Testis (tissue), 3 donors: ENCODE data around the gene B3GALT6. TPM values are rescaled to one million over a fixed set of nuclear protein-coding genes. Genes with fewer than 3 reads are reported as not detected.

ENCODE experiments used
- DNase-seq: peaks from one replicate; pipeline ENCODE4 v3.0.0-alpha.2; 2019
- H3K27ac ChIP-seq, 2 donors: fragments of 200-600 bp; sonication (generic); one replicate each; pipeline ENCODE4 v1.5.1; 2019
- H3K27me3 ChIP-seq: fragments of 200-600 bp; sonication (generic); one replicate; pipeline ENCODE4 v1.5.1; 2019
- H3K36me3 ChIP-seq: fragments of 200-600 bp; sonication (generic); one replicate; pipeline ENCODE4 v1.5.1; 2017; ENCODE audit warnings: low read depth; ENCODE audit errors: missing control alignments
- H3K4me1 ChIP-seq: fragments of 200-600 bp; sonication (generic); one replicate; pipeline ENCODE4 v1.5.1; 2019
- H3K4me3 ChIP-seq, 2 donors: fragments of 200-600 bp; sonication (generic); one replicate each; pipeline ENCODE4 v1.5.1; 2017 to 2019
- H3K9me3 ChIP-seq: fragments of 200-600 bp; sonication (generic); one replicate; pipeline ENCODE4 v1.5.1; 2017
- POLR2A ChIP-seq: fragments of 450-650 bp; IDR thresholded peaks from one replicate; pipeline ENCODE4 v1.6.1; 2017; ENCODE audit warnings: antibody characterized with exemption, mild to moderate bottlenecking, moderate library complexity
- WGBS, 2 donors: methylation state at CpG; one replicate each; pipeline ENCODE4 v1.1.5; 2018; 5-methylcytosine and 5-hydroxymethylcytosine counted together
- intact Hi-C: fragments of 100-400 bp; cut with DNase I; formaldehyde crosslinking; loops from one replicate; pipeline ENCODE4 v1.15.1; 2023; ENCODE audit warnings: low total_unique reads
- polyA plus RNA-seq: library from polyadenylated mRNA; stranded (reverse); fragments of 350-450 nt; fragmentation: Illumina TruSeq; extraction: RNeasy Lipid Tissue Mini Kit (QIAGEN cat#74804); gene quantifications from one replicate; pipeline ENCODE4 v1.2.3, GENCODE V29; 2014; ENCODE audit warnings: low read depth, low replicate concordance; ENCODE audit not compliant: insufficient read depth
- total RNA-seq, 2 donors: library from RNA; depleted of rRNA; stranded (reverse); fragments of >200 nt; gene quantifications; one replicate each; pipeline ENCODE4 v1.2.3, GENCODE V29; 2016
- TF ChIP-seq, protein P1 (sequence below), 3 experiments: fragments of 450-650 bp in 2 of 3; fragments of 200-600 bp in 1 of 3; sonication (generic) in 1 of 3; IDR thresholded peaks; one replicate each; pipeline ENCODE4 v1.5.1; 2016 to 2019; ENCODE audit warnings: antibody characterized with exemption in 3 of 3, mild to moderate bottlenecking in 2 of 3, moderate library complexity in 1 of 3

Gene B3GALT6
- total and polyA plus RNA-seq, 3 donors from 2014 or later: 8.5 to 37.3 (median 26.1) TPM

DNA sequence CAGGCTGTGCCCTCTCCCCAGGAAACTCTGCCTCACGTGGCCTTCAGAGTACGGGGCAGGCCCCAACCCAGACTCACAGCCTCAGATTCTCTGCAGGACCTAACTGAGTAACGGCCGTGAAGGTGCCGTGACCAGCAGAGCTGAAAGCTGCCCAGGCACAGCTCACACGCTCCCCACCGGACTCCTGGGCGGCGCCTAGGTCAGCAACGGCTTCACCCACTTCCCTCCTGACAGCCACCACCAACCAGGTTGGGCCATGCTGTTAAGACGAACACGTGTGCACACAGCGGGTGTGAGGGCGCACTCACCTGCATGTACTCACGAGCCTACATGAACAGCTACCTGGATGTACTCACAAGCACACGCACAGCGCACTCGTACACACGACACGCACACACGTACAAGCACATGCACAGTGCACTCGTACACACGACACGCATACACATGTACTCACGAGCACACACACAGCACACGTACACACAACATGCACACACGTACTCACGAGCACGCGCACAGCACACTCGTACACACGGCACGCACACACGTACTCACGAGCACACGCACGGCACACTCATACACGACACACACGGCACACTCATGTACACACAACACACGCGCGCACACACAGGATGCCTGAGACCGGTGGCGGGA is 9.3 kb upstream of the B3GALT6 start:
- Histone ChIP-seq H3K4me1 (no peaks in the 10 kb centered on the region), H3K27ac (no peak overlapping the region), H3K36me3 (no peaks in the 10 kb centered on the region), H3K27me3 (no peaks in the 10 kb centered on the region), H3K9me3 (no peaks in the 10 kb centered on the region), H3K4me3 (no peak overlapping the region)
- DNase-seq: no peak
- intact Hi-C loops: no loop called here
- TF ChIP-seq POLR2A: no peak
- TF ChIP-seq, protein P1, sequence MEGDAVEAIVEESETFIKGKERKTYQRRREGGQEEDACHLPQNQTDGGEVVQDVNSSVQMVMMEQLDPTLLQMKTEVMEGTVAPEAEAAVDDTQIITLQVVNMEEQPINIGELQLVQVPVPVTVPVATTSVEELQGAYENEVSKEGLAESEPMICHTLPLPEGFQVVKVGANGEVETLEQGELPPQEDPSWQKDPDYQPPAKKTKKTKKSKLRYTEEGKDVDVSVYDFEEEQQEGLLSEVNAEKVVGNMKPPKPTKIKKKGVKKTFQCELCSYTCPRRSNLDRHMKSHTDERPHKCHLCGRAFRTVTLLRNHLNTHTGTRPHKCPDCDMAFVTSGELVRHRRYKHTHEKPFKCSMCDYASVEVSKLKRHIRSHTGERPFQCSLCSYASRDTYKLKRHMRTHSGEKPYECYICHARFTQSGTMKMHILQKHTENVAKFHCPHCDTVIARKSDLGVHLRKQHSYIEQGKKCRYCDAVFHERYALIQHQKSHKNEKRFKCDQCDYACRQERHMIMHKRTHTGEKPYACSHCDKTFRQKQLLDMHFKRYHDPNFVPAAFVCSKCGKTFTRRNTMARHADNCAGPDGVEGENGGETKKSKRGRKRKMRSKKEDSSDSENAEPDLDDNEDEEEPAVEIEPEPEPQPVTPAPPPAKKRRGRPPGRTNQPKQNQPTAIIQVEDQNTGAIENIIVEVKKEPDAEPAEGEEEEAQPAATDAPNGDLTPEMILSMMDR (IDR thresholded peaks at IDR 0.05): no peak
- 94 to 96% methylated on average over 34 to 44 of the region's 44 CpGs for WGBS, 2 donors

DNA sequence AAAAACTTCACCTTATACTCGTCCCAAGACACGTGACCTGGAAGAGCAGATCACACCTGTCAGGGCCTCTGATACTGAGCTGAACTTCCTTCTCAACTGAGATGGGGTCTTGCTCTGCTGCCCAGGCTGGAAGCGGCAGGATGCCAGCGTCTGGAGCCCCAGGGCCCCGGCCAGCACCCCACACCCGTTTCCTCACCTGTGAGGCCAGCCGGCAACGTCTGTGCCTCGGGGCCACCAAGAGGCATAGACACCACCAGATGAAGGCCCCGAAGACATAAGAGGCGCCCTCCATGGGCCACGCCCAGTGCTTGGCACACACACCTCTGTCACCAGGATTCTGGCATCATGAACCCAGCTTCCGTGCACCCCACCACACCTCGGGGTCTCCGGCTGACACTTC is 8.7 kb upstream of the B3GALT6 start:
- no peak for TF ChIP-seq POLR2A
- TF ChIP-seq, protein P1 (IDR thresholded peaks at IDR 0.05): no peak
- Histone ChIP-seq H3K9me3 (no peaks in the 10 kb centered on the region), H3K27me3 (no peaks in the 10 kb centered on the region), H3K36me3 (no peaks in the 10 kb centered on the region), H3K4me3 (no peak overlapping the region), H3K27ac (no peak overlapping the region), H3K4me1 (no peaks in the 10 kb centered on the region)
- 96% methylated on average over 3 to 15 of the region's 15 CpGs for WGBS, 2 donors
- no peak for DNase-seq
- intact Hi-C loops: no loop called here

DNA sequence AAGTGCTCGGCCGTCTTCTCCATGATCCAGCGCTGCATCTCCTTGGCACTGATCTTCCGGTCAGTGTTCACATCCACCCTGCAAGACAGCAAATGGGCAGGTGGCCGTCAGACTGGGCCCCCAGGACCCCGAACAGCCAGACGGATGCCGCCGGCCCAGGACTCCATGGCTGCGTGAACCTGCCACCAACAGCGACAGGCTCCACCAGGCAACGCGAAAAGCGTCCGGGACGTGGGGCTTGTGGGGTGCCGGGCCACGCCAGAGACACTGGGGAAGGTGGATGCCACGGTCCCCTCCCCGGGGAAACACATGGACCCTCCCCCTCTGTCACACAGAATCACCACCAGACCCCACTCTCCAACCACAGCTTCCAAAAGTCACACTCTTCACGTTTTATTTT is 8.1 kb upstream of the B3GALT6 start:
- TF ChIP-seq, protein P1 (IDR thresholded peaks at IDR 0.05): no peak
- TF ChIP-seq POLR2A: no peak

DNA sequence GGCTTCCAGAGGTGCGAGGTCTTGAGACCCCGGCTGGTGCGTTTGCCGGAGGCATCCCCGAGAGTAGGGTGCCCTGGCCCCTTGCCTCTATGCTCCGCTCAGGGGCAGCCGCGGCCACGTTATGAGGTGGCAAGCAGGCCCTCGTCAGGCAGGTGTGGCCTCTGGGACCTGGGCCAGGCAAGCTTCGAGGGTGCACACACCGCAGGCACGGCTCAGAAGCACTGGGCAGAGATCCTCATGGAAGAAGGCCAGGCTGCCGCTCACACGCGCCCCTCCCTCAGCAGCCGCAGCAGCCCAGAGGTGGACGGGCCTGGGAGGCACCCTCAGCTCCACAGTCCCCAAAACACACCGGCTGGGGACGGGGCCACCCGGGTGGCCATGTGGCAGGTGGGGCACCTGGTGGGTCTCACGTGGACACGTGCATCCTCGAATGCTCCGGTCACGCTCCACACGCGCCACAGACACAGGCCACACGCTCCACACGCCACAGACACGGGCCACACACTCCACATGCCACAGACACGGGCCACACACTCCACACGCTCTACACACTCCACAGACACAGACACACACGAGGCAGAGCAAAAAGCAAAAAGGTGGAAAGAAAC is 6.7 kb upstream of the B3GALT6 start:
- TF ChIP-seq POLR2A: no peak
- TF ChIP-seq, protein P1 (IDR thresholded peaks at IDR 0.05): no peak
- no peak overlapping the region for H3K4me3 ChIP-seq
- H3K27ac ChIP-seq: no peak overlapping the region
- peaks cover 10% of the 10 kb centered on the region for H3K4me1 ChIP-seq
- H3K9me3 ChIP-seq: no peaks in the 10 kb centered on the region
- intact Hi-C loops: no loop called here
- H3K36me3 ChIP-seq: no peaks in the 10 kb centered on the region
- 88 to 92% methylated on average over 15 to 33 of the region's 34 CpGs for WGBS, 2 donors
- DNase-seq: no peak
- H3K27me3 ChIP-seq: no peaks in the 10 kb centered on the region

More for the DNA sequence above, 8.1 kb upstream of the B3GALT6 start:
- WGBS, 2 donors: 96 to 97% methylated on average over 17 to 21 of the region's 21 CpGs
- H3K9me3 ChIP-seq: no peaks in the 10 kb centered on the region
- H3K27ac ChIP-seq: no peak overlapping the region
- no peaks in the 10 kb centered on the region for H3K36me3 ChIP-seq
- H3K27me3 ChIP-seq: no peaks in the 10 kb centered on the region
- no peak for DNase-seq
- H3K4me3 ChIP-seq: no peak overlapping the region
- no peaks in the 10 kb centered on the region for H3K4me1 ChIP-seq
- intact Hi-C loops: no loop called here

DNA sequence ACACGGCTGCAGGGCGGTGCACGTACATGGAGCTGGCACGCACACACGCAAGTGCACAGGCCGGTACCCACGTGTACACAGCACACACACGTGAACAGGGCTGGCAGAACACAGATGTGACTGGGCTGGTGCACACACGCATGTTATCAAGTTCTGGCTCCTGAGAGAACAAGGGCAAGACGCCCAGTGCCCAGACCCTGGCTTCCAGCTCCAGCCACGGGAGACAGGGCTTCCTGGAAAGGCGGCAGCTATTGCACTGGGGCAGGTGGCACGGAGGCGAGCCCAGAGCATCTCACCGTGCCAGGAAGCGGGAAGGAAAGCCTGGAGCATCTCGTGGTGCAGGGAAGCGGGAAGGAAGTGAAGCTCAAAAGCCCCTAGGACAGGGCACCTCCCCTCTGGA is 6.1 kb upstream of the B3GALT6 start:
- no peak for DNase-seq
- Histone ChIP-seq H3K4me3 (no peak overlapping the region), H3K27me3 (no peaks in the 10 kb centered on the region), H3K27ac (no peak overlapping the region), H3K36me3 (no peaks in the 10 kb centered on the region), H3K9me3 (no peaks in the 10 kb centered on the region), H3K4me1 (peaks cover 15% of the 10 kb centered on the region)
- TF ChIP-seq POLR2A: no peak
- TF ChIP-seq, protein P1 (IDR thresholded peaks at IDR 0.05): no peak
- 88 to 92% methylated on average over 15 to 18 of the region's 18 CpGs for WGBS, 2 donors
- intact Hi-C loops: no loop called here
